Stimulated activated CD4-positive, alpha-beta T cell treated with anti-CD3 and anti-CD28 coated beads, Interleukin-2, amount 100 ng/mL, for 24 hours (primary cell): Measurements from ENCODE around the gene NFASC.

ENCODE experiments used
- DNase-seq, 2 donors: peaks; one replicate each; pipeline ENCODE4 v3.0.0-alpha.2; 2020

Gene NFASC

GRCh38 chr1:204962742-204963632 lies 92.3 kb downstream of the NFASC start:
- DNase-seq, result no peak

- no peak for DNase-seq
Measured at GRCh38 chr1:204967451-204967850, 96.8 kb downstream of the NFASC start.

- DNase-seq, result no peak
Measured at GRCh38 chr1:204968135-204968534, 97.5 kb downstream of the NFASC start.

- no peak for DNase-seq
Measured at GRCh38 chr1:204968951-204969350, 98.3 kb downstream of the NFASC start.

GRCh38 chr1:204970937-204971336 lies 100.3 kb downstream of the NFASC start:
- DNase-seq, result no peak

GRCh38 chr1:204971517-204972336 lies 101.1 kb downstream of the NFASC start:
- DNase-seq, result no peak

- DNase-seq, result no peak
Measured at GRCh38 chr1:204972426-204972825, 101.8 kb downstream of the NFASC start.

GRCh38 chr1:204973449-204973848 lies 102.8 kb downstream of the NFASC start:
- no peak for DNase-seq

- no peak for DNase-seq
Measured at GRCh38 chr1:204974327-204974726, 103.7 kb downstream of the NFASC start.

GRCh38 chr1:204975021-204975420 lies 104.4 kb downstream of the NFASC start:
- no peak for DNase-seq

GRCh38 chr1:204975568-204976235 lies 105.0 kb downstream of the NFASC start:
- peak; percentile 65 to 68 for DNase-seq

- DNase-seq, result no peak
Measured at GRCh38 chr1:204976646-204977045, 106.0 kb downstream of the NFASC start.

GRCh38 chr1:204977318-204977717 lies 106.7 kb downstream of the NFASC start:
- no peak for DNase-seq

GRCh38 chr1:204978782-204979181 lies 108.1 kb downstream of the NFASC start:
- no peak for DNase-seq

GRCh38 chr1:204979306-204979705 lies 108.6 kb downstream of the NFASC start:
- no peak for DNase-seq

- no peak for DNase-seq
Measured at GRCh38 chr1:204979891-204980649, 109.4 kb downstream of the NFASC start.

- no peak for DNase-seq
Measured at GRCh38 chr1:204980840-204981405, 110.3 kb downstream of the NFASC start.

- no peak for DNase-seq
Measured at GRCh38 chr1:204983136-204983535, 112.5 kb downstream of the NFASC start.

- no peak for DNase-seq
Measured at GRCh38 chr1:204983881-204984280, 113.2 kb downstream of the NFASC start.

GRCh38 chr1:204984499-204984898 lies 113.8 kb downstream of the NFASC start:
- DNase-seq, result no peak

- no peak for DNase-seq
Measured at GRCh38 chr1:204986181-204986580, 115.5 kb downstream of the NFASC start.

- no peak for DNase-seq
Measured at GRCh38 chr1:204987689-204988088, 117.0 kb downstream of the NFASC start.
